ENCODE measurements around the gene PIWIL4.

Gene PIWIL4

GRCh38 chr11:94544646-94545263, 22.4 kb upstream of the PIWIL4 start:
- no peak overlapping the region; the same call in 1 of the 2 replicates for H2AFZ ChIP-seq (ENCODE audit: low read length)
- H3K36me3 ChIP-seq (ENCODE audit: insufficient read depth, low read length) = no peaks in the 10 kb centered on the region
- peak overlapping the region; percentile 85 for H3K9ac ChIP-seq (ENCODE audit: low read depth, low read length, poor library complexity, severe bottlenecking)
- peak overlapping the region; percentile 74 for H3K4me3 ChIP-seq (ENCODE audit: low read length, poor library complexity, severe bottlenecking)
- no peaks in the 10 kb centered on the region for H3K9me3 ChIP-seq (ENCODE audit: insufficient read depth, low read depth, low read length)
- H3K4me2 ChIP-seq (ENCODE audit: low read depth, low read length, poor library complexity, severe bottlenecking) = peak overlapping the region; percentile 76
- peaks cover 60% of the 10 kb centered on the region for H3K79me2 ChIP-seq (ENCODE audit: insufficient read depth, low read length)
- H3K9me2 ChIP-seq (replicated peaks; ENCODE audit: low read depth, low read length) = no peaks in the 10 kb centered on the region
- H4K20me1 ChIP-seq (ENCODE audit: insufficient read depth, low read length, poor library complexity, severe bottlenecking) = peaks cover 48% of the 10 kb centered on the region
- H3F3A ChIP-seq (ENCODE audit: low read depth) = no peaks in the 10 kb centered on the region
- TF ChIP-seq CTCF (conservative IDR thresholded peaks at IDR 0.05; ENCODE audit: low read length) = no peak
- no peak for TF ChIP-seq EZH2phosphoT487 (IDR thresholded peaks at IDR 0.05; ENCODE audit: borderline replicate concordance)
- H3K4me1 ChIP-seq (ENCODE audit: insufficient read depth, low read length, poor library complexity, severe bottlenecking) = peaks cover 47% of the 10 kb centered on the region
- no peaks in the 10 kb centered on the region for H3K27me3 ChIP-seq (ENCODE audit: insufficient read depth, low read length, poor library complexity, severe bottlenecking)

- Histone ChIP-seq H3K9me3 (ENCODE audit: insufficient read depth, low read depth, low read length) (no peaks in the 10 kb centered on the region), H4K20me1 (ENCODE audit: insufficient read depth, low read length, poor library complexity, severe bottlenecking) (peaks cover 55% of the 10 kb centered on the region), H2AFZ (ENCODE audit: low read length) (no peak overlapping the region), H3K79me2 (ENCODE audit: insufficient read depth, low read length) (peaks cover 68% of the 10 kb centered on the region), H3K9ac (ENCODE audit: low read depth, low read length, poor library complexity, severe bottlenecking) (peak overlapping the region; percentile 85), H3K27me3 (ENCODE audit: insufficient read depth, low read length, poor library complexity, severe bottlenecking) (no peaks in the 10 kb centered on the region), H3K9me2 (replicated peaks; ENCODE audit: low read depth, low read length) (no peaks in the 10 kb centered on the region), H3K4me2 (ENCODE audit: low read depth, low read length, poor library complexity, severe bottlenecking) (peak overlapping the region; percentile 76), H3K4me3 (ENCODE audit: low read length, poor library complexity, severe bottlenecking) (peak overlapping the region; percentile 74), H3K4me1 (ENCODE audit: insufficient read depth, low read length, poor library complexity, severe bottlenecking) (peaks cover 55% of the 10 kb centered on the region), H3K36me3 (ENCODE audit: insufficient read depth, low read length) (no peaks in the 10 kb centered on the region), H3F3A (ENCODE audit: low read depth) (no peaks in the 10 kb centered on the region)
- TF ChIP-seq CTCF (conservative IDR thresholded peaks at IDR 0.05; ENCODE audit: low read length) (no peak), EZH2phosphoT487 (IDR thresholded peaks at IDR 0.05; ENCODE audit: borderline replicate concordance) (no peak)
These were observed 21.7 kb upstream of the PIWIL4 start for GRCh38 chr11:94545264-94546161.

- Histone ChIP-seq H3K36me3 (ENCODE audit: insufficient read depth, low read length) (no peaks in the 10 kb centered on the region), H3K9me3 (ENCODE audit: insufficient read depth, low read depth, low read length) (no peaks in the 10 kb centered on the region), H3K27me3 (ENCODE audit: insufficient read depth, low read length, poor library complexity, severe bottlenecking) (no peaks in the 10 kb centered on the region), H3K4me3 (ENCODE audit: low read length, poor library complexity, severe bottlenecking) (peak overlapping the region; percentile 74), H4K20me1 (ENCODE audit: insufficient read depth, low read length, poor library complexity, severe bottlenecking) (peaks cover 58% of the 10 kb centered on the region), H3K9me2 (replicated peaks; ENCODE audit: low read depth, low read length) (no peaks in the 10 kb centered on the region), H3K4me2 (ENCODE audit: low read depth, low read length, poor library complexity, severe bottlenecking) (peak overlapping the region; percentile 76), H3K79me2 (ENCODE audit: insufficient read depth, low read length) (peaks cover 72% of the 10 kb centered on the region), H3K9ac (ENCODE audit: low read depth, low read length, poor library complexity, severe bottlenecking) (peak overlapping the region; percentile 85), H3F3A (ENCODE audit: low read depth) (no peaks in the 10 kb centered on the region), H3K4me1 (ENCODE audit: insufficient read depth, low read length, poor library complexity, severe bottlenecking) (peaks cover 57% of the 10 kb centered on the region), H2AFZ (ENCODE audit: low read length) (no peak overlapping the region)
- TF ChIP-seq CTCF (conservative IDR thresholded peaks at IDR 0.05; ENCODE audit: low read length) = no peak
- no peak for TF ChIP-seq EZH2phosphoT487 (IDR thresholded peaks at IDR 0.05; ENCODE audit: borderline replicate concordance)
These were observed 21.1 kb upstream of the PIWIL4 start for GRCh38 chr11:94546162-94546470.
